Stimulated activated CD4-positive, alpha-beta T cell treated with anti-CD3 and anti-CD28 coated beads, Interleukin-1b, Interleukin-23, amount 100 ng/mL, for 24 hours (primary cell): ENCODE measurements around the gene NFKBIE.

Experiments
- DNase-seq, 4 experiments: peaks; one replicate each; pipeline ENCODE4 v3.0.0-alpha.2; 2020; ENCODE audit warnings: low read depth in 4 of 4, low spot score in 1 of 4

NFKBIE gene

DNA sequence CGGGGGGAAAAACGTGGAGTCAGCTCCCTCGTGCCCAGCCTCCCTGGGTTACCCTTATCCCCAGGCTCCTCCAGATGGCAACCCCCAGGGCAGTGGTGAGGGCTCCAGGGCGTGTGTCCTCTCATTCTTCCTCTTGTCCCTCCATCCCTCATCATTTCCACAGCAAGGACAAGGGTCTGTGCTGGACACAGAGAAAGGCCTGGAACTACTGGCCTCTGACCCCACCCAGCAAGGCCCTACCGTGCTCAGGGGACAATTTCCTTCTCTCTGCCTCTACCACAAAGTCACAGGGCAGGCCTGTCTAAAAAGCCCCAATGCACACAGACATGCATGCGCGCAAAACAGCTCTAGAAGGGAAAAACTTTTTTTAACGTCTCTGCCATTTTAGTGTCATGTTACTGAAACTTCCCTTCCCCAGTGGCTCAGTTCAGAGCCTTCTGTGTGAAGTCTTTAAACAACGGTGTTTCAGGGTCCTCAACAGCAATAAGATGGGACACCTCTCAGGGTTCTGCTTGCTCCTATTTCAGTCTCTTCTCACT, 7.0 kb downstream of the NFKBIE start:
- no peak for DNase-seq

GRCh38 chr6:44257753-44258324, 7.5 kb downstream of the NFKBIE start:
- no peak for DNase-seq

GRCh38 chr6:44257025-44257752, 8.2 kb downstream of the NFKBIE start, which contains the start of gene SLC35B2:
Gene SLC35B2, minus strand, starts transcription at chr6:44257528. Its CDS starts 118 bp downstream, at chr6:44257410.
- DNase-seq = peak in 1 of 4 experiments; percentile 57

- DNase-seq = no peak
Measured at GRCh38 chr6:44256775-44257024, 8.7 kb downstream of the NFKBIE start.

- no peak for DNase-seq
Measured at GRCh38 chr6:44255871-44256774, 9.2 kb downstream of the NFKBIE start.

DNA sequence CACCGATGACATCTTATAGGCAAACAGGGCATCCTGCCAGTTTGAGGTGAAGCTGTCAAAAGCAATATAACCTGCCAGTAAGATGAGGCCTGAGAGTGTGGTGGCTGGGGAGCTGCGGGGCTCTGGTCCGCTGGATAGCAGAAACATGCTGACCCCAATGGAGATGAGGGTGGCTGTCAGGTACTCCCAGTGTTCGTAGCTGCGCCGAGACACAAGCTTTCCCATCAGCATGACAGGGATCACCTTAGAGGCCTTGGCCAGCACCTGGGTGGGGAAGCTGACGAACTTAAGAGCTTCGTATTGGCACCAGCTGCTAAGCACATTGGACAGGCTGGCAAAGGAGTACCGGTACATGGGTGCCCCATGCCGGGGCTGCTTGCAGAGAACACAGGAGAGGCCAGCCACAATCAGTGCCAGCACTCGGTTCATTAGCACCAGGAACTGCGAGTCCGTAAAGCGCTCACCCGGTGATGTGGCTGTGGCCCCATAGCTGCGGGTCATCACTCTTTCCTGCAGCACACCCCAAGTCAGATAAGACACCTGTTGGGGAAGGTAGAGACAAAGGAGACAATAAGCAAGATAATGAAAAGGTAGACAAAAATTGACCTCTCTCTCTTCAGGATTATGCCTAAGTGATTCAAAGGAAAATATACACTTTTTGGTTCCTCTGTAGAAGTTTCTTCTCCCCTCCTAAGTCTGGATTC, 10.1 kb downstream of the NFKBIE start:
- DNase-seq = no peak

DNA sequence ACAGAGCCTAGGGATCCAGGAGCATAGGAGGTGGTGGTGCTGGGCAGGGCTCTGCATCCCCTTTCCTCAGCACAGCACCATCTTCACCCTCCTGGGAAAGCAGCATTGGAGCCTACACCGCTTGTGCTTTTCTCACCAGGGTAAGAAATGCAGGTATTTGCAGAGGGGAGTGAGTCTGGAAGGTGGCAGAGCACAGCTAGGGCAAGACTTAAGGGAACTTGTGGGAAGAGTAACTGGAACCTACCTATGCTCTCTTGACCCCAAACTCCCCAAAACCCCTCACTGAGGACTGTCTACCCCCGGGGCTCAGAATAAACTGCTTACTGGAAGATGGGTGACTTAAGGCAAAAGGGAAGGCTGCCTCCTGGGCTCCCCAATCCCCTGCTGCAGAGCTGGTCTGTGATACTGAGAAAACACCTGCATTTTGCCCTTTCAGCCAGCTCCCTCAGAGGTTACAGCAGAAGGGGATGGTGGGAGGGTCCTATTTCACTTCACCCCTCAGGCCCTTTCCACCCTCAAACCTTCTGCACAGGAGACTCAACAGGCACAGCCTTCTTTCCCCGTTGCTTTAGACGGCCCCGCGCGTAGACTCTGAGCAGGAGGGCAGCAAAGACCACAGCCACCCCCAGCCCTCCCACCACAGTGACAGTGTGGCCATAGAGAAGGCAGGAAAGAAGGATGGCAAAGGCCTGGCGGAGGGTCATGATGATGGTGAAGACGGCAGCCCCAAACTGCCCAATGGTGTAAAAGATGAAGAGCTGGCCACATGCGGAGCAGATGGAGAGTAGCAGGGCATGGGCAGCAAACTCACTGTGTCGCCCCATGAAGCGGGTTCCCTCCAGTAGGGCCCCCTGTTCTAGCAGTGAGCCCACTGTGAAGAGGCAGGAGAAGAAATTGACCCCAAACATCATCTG, 10.9 kb downstream of the NFKBIE start:
- no peak for DNase-seq

DNA sequence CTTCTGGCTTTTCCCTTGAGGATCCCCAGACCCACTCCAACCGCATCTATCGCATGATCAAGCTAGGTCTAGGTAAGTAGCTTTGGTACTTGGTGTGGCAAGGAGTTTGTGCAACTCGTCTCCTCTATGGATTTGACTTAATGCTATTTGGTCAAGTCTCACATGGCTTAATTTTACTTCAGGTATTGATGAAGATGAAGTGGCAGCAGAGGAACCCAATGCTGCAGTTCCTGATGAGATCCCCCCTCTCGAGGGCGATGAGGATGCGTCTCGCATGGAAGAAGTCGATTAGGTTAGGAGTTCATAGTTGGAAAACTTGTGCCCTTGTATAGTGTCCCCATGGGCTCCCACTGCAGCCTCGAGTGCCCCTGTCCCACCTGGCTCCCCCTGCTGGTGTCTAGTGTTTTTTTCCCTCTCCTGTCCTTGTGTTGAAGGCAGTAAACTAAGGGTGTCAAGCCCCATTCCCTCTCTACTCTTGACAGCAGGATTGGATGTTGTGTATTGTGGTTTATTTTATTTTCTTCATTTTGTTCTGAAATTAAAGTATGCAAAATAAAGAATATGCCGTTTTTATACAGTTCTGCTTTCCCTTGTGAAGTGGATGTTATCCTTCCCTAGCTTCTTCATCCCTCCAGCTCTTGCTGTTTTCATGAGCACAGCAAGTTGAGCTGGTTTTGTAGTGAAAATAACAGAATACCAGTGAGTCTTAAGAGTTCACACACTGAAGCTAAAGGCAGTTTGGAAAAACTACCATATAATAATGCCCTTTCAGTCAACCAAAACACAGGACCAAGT, 11.8 kb downstream of the NFKBIE start:
- DNase-seq = peak in 1 of 4 experiments; percentile 56

DNA sequence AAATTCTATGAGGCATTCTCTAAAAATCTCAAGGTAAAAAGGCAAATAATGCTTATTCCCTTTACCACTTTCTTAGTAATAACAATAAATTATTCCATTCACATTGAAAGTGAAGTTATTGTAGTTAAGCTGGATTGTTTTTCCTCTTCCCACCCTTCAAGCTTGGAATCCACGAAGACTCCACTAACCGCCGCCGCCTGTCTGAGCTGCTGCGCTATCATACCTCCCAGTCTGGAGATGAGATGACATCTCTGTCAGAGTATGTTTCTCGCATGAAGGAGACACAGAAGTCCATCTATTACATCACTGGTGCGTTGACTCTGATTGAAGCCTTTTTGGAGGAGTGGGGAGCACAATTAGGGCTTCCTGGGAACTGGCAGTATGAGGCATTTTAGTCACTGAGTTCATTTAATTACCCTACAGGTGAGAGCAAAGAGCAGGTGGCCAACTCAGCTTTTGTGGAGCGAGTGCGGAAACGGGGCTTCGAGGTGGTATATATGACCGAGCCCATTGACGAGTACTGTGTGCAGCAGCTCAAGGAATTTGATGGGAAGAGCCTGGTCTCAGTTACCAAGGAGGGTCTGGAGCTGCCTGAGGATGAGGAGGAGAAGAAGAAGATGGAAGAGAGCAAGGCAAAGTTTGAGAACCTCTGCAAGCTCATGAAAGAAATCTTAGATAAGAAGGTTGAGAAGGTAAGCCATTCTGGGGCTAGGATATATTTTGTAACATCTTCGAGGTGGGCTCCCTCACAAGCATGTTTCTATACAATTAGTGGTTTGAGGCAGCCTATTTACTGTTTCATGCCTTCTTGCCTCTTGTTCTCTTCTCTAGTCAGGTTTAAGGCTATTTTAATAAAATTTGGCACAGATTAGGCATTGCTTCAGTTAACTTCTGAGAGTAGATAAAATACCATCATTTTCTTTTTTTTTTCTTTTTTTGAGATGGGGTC, 13.5 kb downstream of the NFKBIE start:
- DNase-seq = no peak

- DNase-seq = no peak
Measured at GRCh38 chr6:44250718-44251123, 14.6 kb downstream of the NFKBIE start.

- DNase-seq = no peak
Measured at GRCh38 chr6:44250067-44250717, 15.2 kb downstream of the NFKBIE start.

DNA sequence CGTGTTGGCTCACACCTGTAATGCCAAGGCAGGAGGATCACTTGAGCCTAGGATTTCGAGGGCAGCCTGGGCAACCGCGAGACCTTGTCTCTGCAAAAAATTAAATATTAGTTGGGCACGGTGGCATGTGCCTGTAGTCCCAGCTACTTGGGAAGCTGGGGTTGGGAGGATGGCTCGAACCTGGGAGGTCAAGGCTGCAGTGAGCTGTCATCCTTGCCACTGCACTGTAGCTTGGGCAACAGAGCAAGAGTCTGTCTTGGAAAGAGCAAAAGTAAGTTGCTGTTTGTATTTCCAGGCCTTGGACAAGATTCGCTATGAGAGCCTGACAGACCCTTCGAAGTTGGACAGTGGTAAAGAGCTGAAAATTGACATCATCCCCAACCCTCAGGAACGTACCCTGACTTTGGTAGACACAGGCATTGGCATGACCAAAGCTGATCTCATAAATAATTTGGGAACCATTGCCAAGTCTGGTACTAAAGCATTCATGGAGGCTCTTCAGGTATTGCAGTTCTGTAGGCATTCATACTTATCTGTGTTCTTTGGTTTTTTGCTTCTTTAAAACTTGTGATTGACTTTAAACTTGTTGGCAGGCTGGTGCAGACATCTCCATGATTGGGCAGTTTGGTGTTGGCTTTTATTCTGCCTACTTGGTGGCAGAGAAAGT, 16.1 kb downstream of the NFKBIE start:
- DNase-seq = no peak

DNA sequence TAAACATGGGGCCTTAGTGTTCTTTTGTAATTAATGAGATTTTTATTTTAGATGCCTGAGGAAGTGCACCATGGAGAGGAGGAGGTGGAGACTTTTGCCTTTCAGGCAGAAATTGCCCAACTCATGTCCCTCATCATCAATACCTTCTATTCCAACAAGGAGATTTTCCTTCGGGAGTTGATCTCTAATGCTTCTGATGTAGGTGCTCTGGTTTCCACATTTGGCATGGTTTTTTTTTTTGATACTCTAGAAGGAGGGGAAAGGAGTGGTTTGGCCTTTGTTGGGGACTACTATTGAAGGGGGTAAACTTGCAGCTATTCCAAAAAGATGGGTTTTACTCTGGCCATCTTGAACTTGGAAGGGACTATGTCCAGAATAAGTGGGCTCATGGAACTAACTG, 16.8 kb downstream of the NFKBIE start:
- no peak for DNase-seq

- peak; percentile 68 to 79 (median 76) for DNase-seq
Measured at GRCh38 chr6:44247338-44248302, 17.7 kb downstream of the NFKBIE start.

DNA sequence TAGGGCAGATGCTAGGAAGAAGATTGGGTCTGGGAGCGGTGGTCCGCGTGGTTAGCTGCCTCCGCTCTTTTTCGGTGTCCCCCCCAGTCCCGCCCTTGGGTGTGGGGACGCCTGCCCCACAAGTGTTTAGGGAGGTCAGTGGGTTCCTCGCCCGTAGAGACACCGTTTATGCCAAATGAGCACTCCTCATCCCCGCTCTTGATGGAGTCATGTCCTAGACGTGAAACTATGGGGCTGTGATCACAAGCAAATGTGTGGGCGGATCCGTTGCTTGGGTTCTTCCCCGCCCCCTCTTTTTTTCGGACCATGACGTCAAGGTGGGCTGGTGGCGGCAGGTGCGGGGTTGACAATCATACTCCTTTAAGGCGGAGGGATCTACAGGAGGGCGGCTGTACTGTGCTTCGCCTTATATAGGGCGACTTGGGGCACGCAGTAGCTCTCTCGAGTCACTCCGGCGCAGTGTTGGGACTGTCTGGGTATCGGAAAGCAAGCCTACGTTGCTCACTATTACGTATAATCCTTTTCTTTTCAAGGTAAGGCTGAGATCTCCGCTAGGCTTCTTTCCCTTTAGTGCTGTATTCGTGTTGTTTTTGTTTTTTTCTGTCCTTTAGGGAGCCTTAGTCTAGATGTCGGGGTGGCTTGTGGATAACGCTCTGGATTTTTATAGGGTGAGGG, 18.6 kb downstream of the NFKBIE start, which contains the start of gene HSP90AB1:
Gene HSP90AB1, plus strand, starts transcription at position 439 of the 675 bp plus-strand sequence. CDS start 1,529 bp downstream, outside the sequence.
- peak; percentile 85 to 95 (median 90) for DNase-seq
